IMR-90 (cell line): Measurements from ENCODE around the gene LRRC41. TPM values are rescaled to one million over a fixed set of nuclear protein-coding genes. Genes with fewer than 3 reads are reported as not detected.

Experiments used
- ATAC-seq: fragments of 200-7000 bp; cut with Tn5 transposase; 2 replicates; pipeline ENCODE4 v1.9.1; 2020; ENCODE audit warnings: low read depth, mild to moderate bottlenecking, moderate library complexity
- BruUV-seq: library from RNA; stranded (reverse); fragments of 400-500 nt; replicated peaks from 2 replicates; lab custom pipeline; 2021; lab: Mats Ljungman, UMichigan
- CTCF ChIA-PET: fragments of 300-600 bp; formaldehyde crosslinking; extraction: SDS; loops from one replicate; lab custom pipeline; 2021; ENCODE audit warnings: antibody characterized with exemption; lab: Yijun Ruan, JAX
- POLR2A ChIA-PET: fragments of 300-600 bp; sonication (Branson Sonifier 250); formaldehyde crosslinking; loops from one replicate; lab custom pipeline; 2022; ENCODE audit warnings: antibody characterized with exemption; ENCODE audit not compliant: unreplicated experiment; lab: Charles Lee
- DNase-seq: peaks from one replicate; pipeline ENCODE4 v3.0.0; 2013
- H2AFZ ChIP-seq: replicated peaks from 2 replicates; pipeline ENCODE3; 2013; ENCODE audit warnings: low read length, mild to moderate bottlenecking; ENCODE audit not compliant: poor library complexity
- H2AK5ac ChIP-seq: 2 replicates; pipeline ENCODE4 v1.6.1; 2013; ENCODE audit warnings: low read depth, low read length, inconsistent platforms
- H2AK9ac ChIP-seq: replicated peaks from 2 replicates; pipeline ENCODE3; 2013; ENCODE audit warnings: mild to moderate bottlenecking, low read depth, low read length, moderate library complexity; ENCODE audit not compliant: poor library complexity
- H2BK120ac ChIP-seq: 2 replicates; pipeline ENCODE4 v1.6.1; 2013; ENCODE audit warnings: low read depth, low read length, inconsistent platforms
- H2BK15ac ChIP-seq: 3 replicates; pipeline ENCODE4 v1.6.1; 2013; ENCODE audit warnings: low read depth, low read length, inconsistent platforms
- H2BK20ac ChIP-seq: 2 replicates; pipeline ENCODE4 v1.6.1; 2013; ENCODE audit warnings: low read depth, mild to moderate bottlenecking, inconsistent platforms, low read length, moderate library complexity
- H2BK5ac ChIP-seq: 2 replicates; pipeline ENCODE4 v1.6.1; 2013; ENCODE audit warnings: mild to moderate bottlenecking, low read depth, low read length, inconsistent platforms; ENCODE audit not compliant: poor library complexity, severe bottlenecking
- H3K14ac ChIP-seq: replicated peaks from 2 replicates; pipeline ENCODE4 v1.6.1; 2013; ENCODE audit warnings: low read depth, low read length, inconsistent platforms
- H3K18ac ChIP-seq: 2 replicates; pipeline ENCODE4 v1.6.1; 2013; ENCODE audit warnings: low read depth, low read length, control low read depth
- H3K23ac ChIP-seq: 2 replicates; pipeline ENCODE4 v1.6.1; 2013; ENCODE audit warnings: low read depth, low read length, inconsistent platforms
- H3K27ac ChIP-seq: 2 replicates; pipeline ENCODE4 v1.5.1; 2013; ENCODE audit warnings: mild to moderate bottlenecking, control low read depth, low read length; ENCODE audit not compliant: insufficient read depth
- H3K27me3 ChIP-seq: 2 replicates; pipeline ENCODE4 v1.6.1; 2013; ENCODE audit warnings: low read length; ENCODE audit not compliant: control insufficient read depth, insufficient read depth
- H3K36me3 ChIP-seq: 2 replicates; pipeline ENCODE4 v1.6.1; 2013; ENCODE audit warnings: low read length, mixed read lengths; ENCODE audit not compliant: control insufficient read depth, insufficient read depth
- H3K4ac ChIP-seq: 2 replicates; pipeline ENCODE4 v1.6.1; 2013; ENCODE audit warnings: low read depth, low read length, inconsistent platforms
- H3K4me1 ChIP-seq: 2 replicates; pipeline ENCODE4 v1.6.1; 2013; ENCODE audit warnings: low read length, mixed read lengths; ENCODE audit not compliant: control insufficient read depth, insufficient read depth
- H3K4me2 ChIP-seq: 2 replicates; pipeline ENCODE4 v1.6.1; 2013; ENCODE audit warnings: low read depth, mild to moderate bottlenecking, control low read depth, low read length, moderate library complexity
- H3K4me3 ChIP-seq: 2 replicates; pipeline ENCODE4 v1.5.1; 2013; ENCODE audit warnings: low read depth, mild to moderate bottlenecking, control low read depth, low read length, moderate library complexity; ENCODE audit not compliant: insufficient read depth
- H3K56ac ChIP-seq: 2 replicates; pipeline ENCODE4 v1.6.1; 2013; ENCODE audit warnings: low read length, inconsistent platforms; ENCODE audit not compliant: insufficient read depth; ENCODE audit errors: extremely low read depth
- H3K79me1 ChIP-seq, 2 experiments: 2 replicates each; pipeline ENCODE4 v1.6.1; 2013; ENCODE audit warnings: low read length in 2 of 2, inconsistent platforms in 1 of 2, low read depth in 1 of 2
- H3K9ac ChIP-seq: 2 replicates; pipeline ENCODE4 v1.6.1; 2013; ENCODE audit warnings: low read depth, low read length, control low read depth
- H3K9me1 ChIP-seq: 2 replicates; pipeline ENCODE4 v1.6.1; 2013; ENCODE audit warnings: low read length, inconsistent platforms; ENCODE audit not compliant: insufficient read depth
- H3K9me3 ChIP-seq: 2 replicates; pipeline ENCODE4 v1.6.1; 2013; ENCODE audit warnings: low read length; ENCODE audit not compliant: control insufficient read depth, insufficient read depth
- H4K20me1 ChIP-seq: 2 replicates; pipeline ENCODE4 v1.6.1; 2013; ENCODE audit warnings: low read length, inconsistent platforms; ENCODE audit not compliant: insufficient read depth
- H4K5ac ChIP-seq: 2 replicates; pipeline ENCODE4 v1.6.1; 2013; ENCODE audit warnings: mild to moderate bottlenecking, low read depth, low read length, control low read depth
- H4K8ac ChIP-seq, 2 experiments: 2 replicates each; pipeline ENCODE4 v1.6.1; 2013; ENCODE audit warnings: low read depth in 2 of 2, low read length in 2 of 2, control low read depth in 1 of 2, inconsistent platforms in 1 of 2
- H4K91ac ChIP-seq: 2 replicates; pipeline ENCODE4 v1.6.1; 2013; ENCODE audit warnings: low read depth, low read length, inconsistent platforms; ENCODE audit not compliant: insufficient read depth
- BHLHE40 ChIP-seq: fragments of 150-350 bp; IDR thresholded peaks from 2 replicates; pipeline ENCODE4 v1.6.1; 2016; ENCODE audit warnings: mild to moderate bottlenecking, low read depth, low read length
- CEBPB ChIP-seq: IDR thresholded peaks from 2 replicates; pipeline ENCODE4 v1.6.1; 2012; ENCODE audit warnings: low read depth, low read length, improper control_type of control experiment
- CHD1 ChIP-seq: IDR thresholded peaks from 2 replicates; pipeline ENCODE4 v1.6.1; 2012; ENCODE audit warnings: low read depth, low read length, improper control_type of control experiment
- FOS ChIP-seq: fragments of 150-350 bp; IDR thresholded peaks from 2 replicates; pipeline ENCODE4 v1.6.1; 2016; ENCODE audit warnings: low read depth, low read length
- MAFK ChIP-seq: IDR thresholded peaks from 2 replicates; pipeline ENCODE4 v1.6.1; 2012; ENCODE audit warnings: low read depth, low read length, improper control_type of control experiment
- MAZ ChIP-seq: IDR thresholded peaks from 2 replicates; pipeline ENCODE4 v1.6.1; 2012; ENCODE audit warnings: low read depth, mild to moderate bottlenecking, low read length, improper control_type of control experiment, moderate library complexity, borderline replicate concordance
- MXI1 ChIP-seq: IDR thresholded peaks from 2 replicates; pipeline ENCODE4 v1.6.1; 2012; ENCODE audit warnings: low read depth, mild to moderate bottlenecking, low read length, moderate library complexity, borderline replicate concordance
- POLR2A ChIP-seq: IDR thresholded peaks from 2 replicates; pipeline ENCODE4 v1.6.1; 2012; ENCODE audit warnings: mild to moderate bottlenecking, low read depth, low read length
- RAD21 ChIP-seq: IDR thresholded peaks from 2 replicates; pipeline ENCODE4 v1.6.1; 2012; ENCODE audit warnings: low read length, improper control_type of control experiment
- RCOR1 ChIP-seq: IDR thresholded peaks from 2 replicates; pipeline ENCODE4 v1.6.1; 2012; ENCODE audit warnings: mild to moderate bottlenecking, low read length, improper control_type of control experiment; ENCODE audit not compliant: insufficient replicate concordance
- RFX5 ChIP-seq: IDR thresholded peaks from 2 replicates; pipeline ENCODE4 v1.8.0; 2012; ENCODE audit warnings: low read depth, mild to moderate bottlenecking, low read length, moderate library complexity
- SMC3 ChIP-seq: fragments of 150-350 bp; IDR thresholded peaks from 2 replicates; pipeline ENCODE4 v1.6.1; 2016; ENCODE audit warnings: low read depth, mild to moderate bottlenecking, antibody characterized with exemption, low read length, moderate library complexity
- WGBS, 2 experiments: methylation state at CpG; one replicate each; pipeline versions ENCODE4 v1.1.5 to v1.1.7; 2013; ENCODE audit warnings: missing lambda C conversion rate in 2 of 2; ENCODE audit not compliant: insufficient read length in 1 of 2; ENCODE audit errors: extremely low coverage in 2 of 2; 5-methylcytosine and 5-hydroxymethylcytosine counted together
- dilution Hi-C: fragments of 300-500 bp; cut with HindIII; formaldehyde crosslinking; loops from one replicate; pipeline ENCODE4 v1.14.3; 2018; ENCODE audit warnings: low sequenced_read_pairs; ENCODE audit not compliant: unreplicated experiment
- in situ Hi-C: fragments of 300-500 bp; cut with MboI; formaldehyde crosslinking; loops from 3 replicates; pipeline ENCODE4 v1.14.3; 2019; ENCODE audit warnings: low sequenced_read_pairs, inconsistent platforms, mixed read lengths
- intact Hi-C: fragments of 100-400 bp; cut with micrococcal nuclease; formaldehyde crosslinking; loops from 2 replicates; pipeline ENCODE4 v1.10.0; 2022
- polyA plus RNA-seq, 3 experiments: library from polyadenylated mRNA; depleted of rRNA; stranded (reverse); fragments of >200 nt; gene quantifications; 2 replicates each; pipeline ENCODE4 v1.2.3, GENCODE V29; 2012; ENCODE audit warnings: low replicate concordance in 1 of 3
- total RNA-seq: library from RNA; depleted of rRNA; stranded (reverse); fragments of >200 nt; gene quantifications from 2 replicates; pipeline ENCODE4 v1.2.3, GENCODE V29; 2012
- TF ChIP-seq, protein P1 (sequence below): conservative IDR thresholded peaks from 2 replicates; pipeline ENCODE4 v1.5.1; 2012; ENCODE audit warnings: mild to moderate bottlenecking, low read depth, low read length, improper control_type of control experiment
- TF ChIP-seq, protein P2 (sequence below): fragments of 150-350 bp; IDR thresholded peaks from 2 replicates; pipeline ENCODE4 v1.6.1; 2017; ENCODE audit warnings: mild to moderate bottlenecking, antibody characterized with exemption, low read length, low read depth
- TF ChIP-seq, protein P3 (sequence below): fragments of 150-350 bp; IDR thresholded peaks from 2 replicates; pipeline ENCODE4 v1.6.1; 2016; ENCODE audit warnings: low read depth, mild to moderate bottlenecking, low read length, moderate library complexity, borderline replicate concordance

LRRC41 gene
- total and polyA plus RNA-seq, 2 of the 4 experiments (the other 2 are of a cell fraction), result 67.6 to 83.2 TPM

DNA sequence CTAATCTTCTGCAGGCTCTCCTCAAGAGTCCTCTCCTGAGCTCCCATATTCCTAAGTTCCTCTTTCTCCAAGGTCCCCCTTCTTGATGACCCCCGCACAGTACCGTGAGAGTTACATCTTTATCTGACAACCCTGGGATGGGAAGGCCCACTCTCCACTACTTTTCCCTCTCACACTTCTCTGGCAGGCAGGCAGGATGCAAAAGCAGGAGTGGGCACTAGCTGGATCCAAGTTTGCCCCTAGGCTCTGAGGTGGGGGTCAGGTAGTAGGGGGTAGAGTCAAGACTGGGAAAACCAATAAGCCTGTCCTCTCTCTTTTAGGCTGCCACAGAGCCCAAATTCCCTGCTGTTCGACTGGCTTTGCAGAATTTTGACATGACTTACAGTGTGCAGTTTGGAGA lies 41.1 kb upstream of the LRRC41 start:
- H4K5ac ChIP-seq, result no peak overlapping the region
- intact Hi-C loops, result no loop called here
- no peaks in the 10 kb centered on the region for H4K20me1 ChIP-seq
- BruUV-seq, result no TSS peak
- H3K4me1 ChIP-seq, result peaks cover 4% of the 10 kb centered on the region
- no peak overlapping the region for H3K23ac ChIP-seq
- H2BK20ac ChIP-seq, result no peak overlapping the region
- no peaks in the 10 kb centered on the region for H3K27me3 ChIP-seq
- peaks cover 12 to 44% of the 10 kb centered on the region in 2 experiments for H3K79me1 ChIP-seq
- H3K4me2 ChIP-seq, result no peak overlapping the region
- no peak overlapping the region for H2BK120ac ChIP-seq
- H3K4me3 ChIP-seq, result no peak overlapping the region
- H3K18ac ChIP-seq, result no peak overlapping the region
- H3K36me3 ChIP-seq, result peaks cover 23% of the 10 kb centered on the region
- POLR2A ChIA-PET, result no interaction called here
- H2BK15ac ChIP-seq, result no peak overlapping the region
- no peak overlapping the region for H2BK5ac ChIP-seq
- H4K8ac ChIP-seq, result no peak overlapping the region
- no peak overlapping the region for H2AK5ac ChIP-seq
- ATAC-seq (no peak), DNase-seq (no peak)
- CTCF ChIA-PET, result no interaction called here
- H3K4ac ChIP-seq, result no peak overlapping the region
- H2AFZ ChIP-seq, result no peak overlapping the region
- WGBS, 2 experiments, result 78% methylated on average over 1 of the region's 3 CpGs; no CpG with 5 or more reads in 1 of the 2 experiments
- in situ Hi-C loops, result no loop called here
- H3K9me1 ChIP-seq, result peaks cover 7% of the 10 kb centered on the region; the same call in 1 of the 2 replicates
- TF ChIP-seq, protein P1, sequence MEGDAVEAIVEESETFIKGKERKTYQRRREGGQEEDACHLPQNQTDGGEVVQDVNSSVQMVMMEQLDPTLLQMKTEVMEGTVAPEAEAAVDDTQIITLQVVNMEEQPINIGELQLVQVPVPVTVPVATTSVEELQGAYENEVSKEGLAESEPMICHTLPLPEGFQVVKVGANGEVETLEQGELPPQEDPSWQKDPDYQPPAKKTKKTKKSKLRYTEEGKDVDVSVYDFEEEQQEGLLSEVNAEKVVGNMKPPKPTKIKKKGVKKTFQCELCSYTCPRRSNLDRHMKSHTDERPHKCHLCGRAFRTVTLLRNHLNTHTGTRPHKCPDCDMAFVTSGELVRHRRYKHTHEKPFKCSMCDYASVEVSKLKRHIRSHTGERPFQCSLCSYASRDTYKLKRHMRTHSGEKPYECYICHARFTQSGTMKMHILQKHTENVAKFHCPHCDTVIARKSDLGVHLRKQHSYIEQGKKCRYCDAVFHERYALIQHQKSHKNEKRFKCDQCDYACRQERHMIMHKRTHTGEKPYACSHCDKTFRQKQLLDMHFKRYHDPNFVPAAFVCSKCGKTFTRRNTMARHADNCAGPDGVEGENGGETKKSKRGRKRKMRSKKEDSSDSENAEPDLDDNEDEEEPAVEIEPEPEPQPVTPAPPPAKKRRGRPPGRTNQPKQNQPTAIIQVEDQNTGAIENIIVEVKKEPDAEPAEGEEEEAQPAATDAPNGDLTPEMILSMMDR, result no peak
- no peak for TF ChIP-seq MAZ
- TF ChIP-seq, protein P2, sequence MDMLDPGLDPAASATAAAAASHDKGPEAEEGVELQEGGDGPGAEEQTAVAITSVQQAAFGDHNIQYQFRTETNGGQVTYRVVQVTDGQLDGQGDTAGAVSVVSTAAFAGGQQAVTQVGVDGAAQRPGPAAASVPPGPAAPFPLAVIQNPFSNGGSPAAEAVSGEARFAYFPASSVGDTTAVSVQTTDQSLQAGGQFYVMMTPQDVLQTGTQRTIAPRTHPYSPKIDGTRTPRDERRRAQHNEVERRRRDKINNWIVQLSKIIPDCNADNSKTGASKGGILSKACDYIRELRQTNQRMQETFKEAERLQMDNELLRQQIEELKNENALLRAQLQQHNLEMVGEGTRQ, result no peak
- TF ChIP-seq SMC3, result no peak
- no peak for TF ChIP-seq FOS
- TF ChIP-seq CHD1, result no peak
- TF ChIP-seq, protein P3, sequence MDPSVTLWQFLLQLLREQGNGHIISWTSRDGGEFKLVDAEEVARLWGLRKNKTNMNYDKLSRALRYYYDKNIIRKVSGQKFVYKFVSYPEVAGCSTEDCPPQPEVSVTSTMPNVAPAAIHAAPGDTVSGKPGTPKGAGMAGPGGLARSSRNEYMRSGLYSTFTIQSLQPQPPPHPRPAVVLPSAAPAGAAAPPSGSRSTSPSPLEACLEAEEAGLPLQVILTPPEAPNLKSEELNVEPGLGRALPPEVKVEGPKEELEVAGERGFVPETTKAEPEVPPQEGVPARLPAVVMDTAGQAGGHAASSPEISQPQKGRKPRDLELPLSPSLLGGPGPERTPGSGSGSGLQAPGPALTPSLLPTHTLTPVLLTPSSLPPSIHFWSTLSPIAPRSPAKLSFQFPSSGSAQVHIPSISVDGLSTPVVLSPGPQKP, result no peak
- no peak for TF ChIP-seq MAFK
- TF ChIP-seq RAD21, result no peak
- TF ChIP-seq MXI1, result no peak
- TF ChIP-seq POLR2A, result no peak
- no peak for TF ChIP-seq RCOR1
- TF ChIP-seq CEBPB, result no peak
- TF ChIP-seq BHLHE40, result no peak
- no peak for TF ChIP-seq RFX5
- no peak overlapping the region for H3K27ac ChIP-seq
- no peaks in the 10 kb centered on the region for H3K9me3 ChIP-seq
- no peak overlapping the region for H3K56ac ChIP-seq
- dilution Hi-C loops, result no loop called here
- no peak overlapping the region for H3K9ac ChIP-seq
- H2AK9ac ChIP-seq, result no peak overlapping the region
- no peak overlapping the region for H4K91ac ChIP-seq
- no peak overlapping the region for H3K14ac ChIP-seq
